SHP77 treated with DMSO at 0.1 percent for 48 hours (cell line): Measurements from ENCODE around the gene CEP20.

Source experiments
- DNase-seq: peaks from one replicate; lab custom pipeline; 2025; lab: John Stamatoyannopoulos, UW

Gene CEP20

GRCh38 chr16:15830832-15831451 lies 57.5 kb downstream of the CEP20 start:
- no peak for DNase-seq

- no peak for DNase-seq
These were observed 58.9 kb downstream of the CEP20 start for GRCh38 chr16:15829460-15829859.

GRCh38 chr16:15827709-15828343 lies 60.6 kb downstream of the CEP20 start:
- DNase-seq = no peak

GRCh38 chr16:15827299-15827698 lies 61.1 kb downstream of the CEP20 start:
- no peak for DNase-seq

GRCh38 chr16:15825750-15826305 lies 62.6 kb downstream of the CEP20 start:
- no peak for DNase-seq

- no peak for DNase-seq
These were observed 65.4 kb downstream of the CEP20 start for GRCh38 chr16:15822957-15823356.

- DNase-seq = no peak
These were observed 67.6 kb downstream of the CEP20 start for GRCh38 chr16:15820837-15821236.

- no peak for DNase-seq
These were observed 69.4 kb downstream of the CEP20 start for GRCh38 chr16:15819046-15819445.

GRCh38 chr16:15817446-15817845 lies 71.0 kb downstream of the CEP20 start:
- no peak for DNase-seq

GRCh38 chr16:15816228-15816627 lies 72.2 kb downstream of the CEP20 start:
- DNase-seq = no peak
